Lower leg skin (tissue), 4 donors: ENCODE results near the gene CEP85. TPM values are rescaled to one million over a fixed set of nuclear protein-coding genes. Genes with fewer than 3 reads are reported as not detected.

Experiments used
- DNase-seq, 2 donors: peaks; one replicate each; pipeline ENCODE4 v3.0.0-alpha.2; 2019; ENCODE audit warnings: low spot score in 2 of 2
- H3K4me3 ChIP-seq: fragments of 200-600 bp; sonication (generic); 2 replicates; pipeline ENCODE4 v1.5.1; 2017; ENCODE audit warnings: mild to moderate bottlenecking, low read depth; ENCODE audit not compliant: poor library complexity, severe bottlenecking
- CTCF ChIP-seq, 3 donors: fragments of 450-650 bp; IDR thresholded peaks; one replicate each; pipeline ENCODE4 v1.5.1; 2016; ENCODE audit warnings: antibody characterized with exemption in 3 of 3, mild to moderate bottlenecking in 3 of 3, moderate library complexity in 2 of 3
- POLR2A ChIP-seq, 2 donors: fragments of 450-650 bp; IDR thresholded peaks; one replicate each; pipeline ENCODE4 v1.6.1; 2016 to 2017; ENCODE audit warnings: antibody characterized with exemption in 2 of 2, mild to moderate bottlenecking in 1 of 2, moderate library complexity in 1 of 2
- WGBS, 2 donors: methylation state at CpG; one replicate each; pipeline ENCODE4 v1.1.5; 2018; 5-methylcytosine and 5-hydroxymethylcytosine counted together
- intact Hi-C: fragments of 100-400 bp; cut with DNase I; formaldehyde crosslinking; loops from one replicate; pipeline ENCODE4 v1.15.0; 2023; ENCODE audit warnings: low total_unique reads
- total RNA-seq, 4 donors: library from RNA; depleted of rRNA; stranded (reverse); fragments of >200 nt; gene quantifications; one replicate each; pipeline ENCODE4 v1.1.0, GENCODE V29; 2016

The CEP85 gene
- total RNA-seq, 4 donors from 2014 or later = 13.0 to 17.2 (median 14.1) TPM

- TF ChIP-seq CTCF (IDR thresholded peaks at IDR 0.05) (no peak), POLR2A (IDR thresholded peaks at IDR 0.05) (no peak)
- intact Hi-C loops = no loop called here
- no peak overlapping the region for H3K4me3 ChIP-seq
- 85 to 86% methylated on average over 11 of the region's 11 CpGs for WGBS, 2 donors
- no peak for DNase-seq
Measured at GRCh38 chr1:26197813-26198212, 36.2 kb upstream of the CEP85 start.

GRCh38 chr1:26200413-26200812, 33.6 kb upstream of the CEP85 start:
- intact Hi-C loops = no loop called here
- no peak overlapping the region for H3K4me3 ChIP-seq
- WGBS, 2 donors = 83 to 84% methylated on average over 5 of the region's 5 CpGs
- no peak for DNase-seq
- no peak for TF ChIP-seq POLR2A (IDR thresholded peaks at IDR 0.05)
- TF ChIP-seq CTCF (IDR thresholded peaks at IDR 0.05) = no peak

- intact Hi-C loops = no loop called here
- no peak for TF ChIP-seq POLR2A (IDR thresholded peaks at IDR 0.05)
- TF ChIP-seq CTCF (IDR thresholded peaks at IDR 0.05) = no peak
- no peak overlapping the region for H3K4me3 ChIP-seq
- DNase-seq = no peak
- WGBS, 2 donors = 77 to 79% methylated on average over 9 of the region's 9 CpGs
Measured at GRCh38 chr1:26203642-26204318, 30.2 kb upstream of the CEP85 start.

GRCh38 chr1:26210147-26210870, 23.7 kb upstream of the CEP85 start:
- WGBS, 2 donors = 87 to 90% methylated on average over 5 of the region's 5 CpGs
- no peak for DNase-seq
- intact Hi-C loops = no loop called here
- no peak overlapping the region for H3K4me3 ChIP-seq
- TF ChIP-seq CTCF (IDR thresholded peaks at IDR 0.05) (no peak), POLR2A (IDR thresholded peaks at IDR 0.05) (no peak)

- H3K4me3 ChIP-seq = no peak overlapping the region
- intact Hi-C loops = no loop called here
- DNase-seq = no peak
- 86% methylated on average over 5 of the region's 5 CpGs for WGBS, 2 donors
- no peak for TF ChIP-seq POLR2A (IDR thresholded peaks at IDR 0.05)
- TF ChIP-seq CTCF (IDR thresholded peaks at IDR 0.05) = no peak
Measured at GRCh38 chr1:26212726-26213125, 21.3 kb upstream of the CEP85 start.
